HUES6 (cell line): ENCODE data around the gene POLE4.

Experiments used
- H3K27ac ChIP-seq: 2 replicates; pipeline ENCODE4 v1.7.0; 2013; ENCODE audit warnings: low read depth, mild to moderate bottlenecking, low read length, inconsistent platforms
- H3K27me3 ChIP-seq: 2 replicates; pipeline ENCODE4 v1.6.1; 2013; ENCODE audit warnings: low read length; ENCODE audit not compliant: control insufficient read depth, insufficient read depth
- H3K36me3 ChIP-seq: 2 replicates; pipeline ENCODE4 v1.6.1; 2013; ENCODE audit warnings: low read length; ENCODE audit not compliant: control insufficient read depth, insufficient read depth
- H3K4me1 ChIP-seq: 2 replicates; pipeline ENCODE4 v1.6.1; 2013; ENCODE audit warnings: low read length; ENCODE audit not compliant: control insufficient read depth, insufficient read depth
- H3K4me3 ChIP-seq: 2 replicates; pipeline ENCODE4 v1.5.1; 2013; ENCODE audit warnings: low read depth, low read length
- H3K9ac ChIP-seq: one replicate; pipeline ENCODE4 v1.6.1; 2013; ENCODE audit warnings: mild to moderate bottlenecking, low read length
- H3K9me3 ChIP-seq: 2 replicates; pipeline ENCODE4 v1.6.1; 2013; ENCODE audit warnings: low read depth, low read length; ENCODE audit not compliant: control insufficient read depth, insufficient read depth

Gene POLE4

GRCh38 chr2:74924463-74925265 lies 33.8 kb upstream of the POLE4 start:
- H3K9ac ChIP-seq: no peak overlapping the region
- H3K27ac ChIP-seq: no peak overlapping the region
- no peak overlapping the region for H3K4me3 ChIP-seq
- no peaks in the 10 kb centered on the region for H3K9me3 ChIP-seq
- H3K36me3 ChIP-seq: no peaks in the 10 kb centered on the region
- H3K27me3 ChIP-seq: no peaks in the 10 kb centered on the region
- no peaks in the 10 kb centered on the region for H3K4me1 ChIP-seq

GRCh38 chr2:74925361-74925786 lies 33.1 kb upstream of the POLE4 start:
- Histone ChIP-seq H3K27me3 (0 out of 2 replicates have a peak, but pooled peaks cover under 1% of the 10 kb centered on the region), H3K9me3 (no peaks in the 10 kb centered on the region), H3K9ac (no peak overlapping the region), H3K27ac (no peak overlapping the region), H3K4me3 (no peak overlapping the region), H3K36me3 (no peaks in the 10 kb centered on the region), H3K4me1 (no peaks in the 10 kb centered on the region)

- no peaks in the 10 kb centered on the region for H3K36me3 ChIP-seq
- no peaks in the 10 kb centered on the region for H3K4me1 ChIP-seq
- no peak overlapping the region for H3K9ac ChIP-seq
- H3K27ac ChIP-seq: no peak overlapping the region
- no peak overlapping the region for H3K4me3 ChIP-seq
- no peaks in the 10 kb centered on the region for H3K9me3 ChIP-seq
- 0 out of 2 replicates have a peak, but pooled peaks cover 3% of the 10 kb centered on the region for H3K27me3 ChIP-seq
These were observed 30.8 kb upstream of the POLE4 start for GRCh38 chr2:74927621-74928020.

GRCh38 chr2:74930811-74931486 lies 27.5 kb upstream of the POLE4 start:
- Histone ChIP-seq H3K9ac (no peak overlapping the region), H3K4me1 (no peaks in the 10 kb centered on the region), H3K4me3 (no peak overlapping the region), H3K9me3 (no peaks in the 10 kb centered on the region), H3K27me3 (0 out of 2 replicates have a peak, but pooled peaks cover 3% of the 10 kb centered on the region), H3K27ac (no peak overlapping the region), H3K36me3 (no peaks in the 10 kb centered on the region)

GRCh38 chr2:74931940-74932339 lies 26.5 kb upstream of the POLE4 start:
- Histone ChIP-seq H3K36me3 (no peaks in the 10 kb centered on the region), H3K27ac (no peak overlapping the region), H3K4me3 (no peak overlapping the region), H3K9me3 (no peaks in the 10 kb centered on the region), H3K27me3 (0 out of 2 replicates have a peak, but pooled peaks cover 3% of the 10 kb centered on the region), H3K9ac (no peak overlapping the region), H3K4me1 (no peaks in the 10 kb centered on the region)

GRCh38 chr2:74935975-74936391 lies 22.5 kb upstream of the POLE4 start:
- H3K4me3 ChIP-seq: no peak overlapping the region
- no peaks in the 10 kb centered on the region for H3K9me3 ChIP-seq
- no peaks in the 10 kb centered on the region for H3K4me1 ChIP-seq
- no peaks in the 10 kb centered on the region for H3K36me3 ChIP-seq
- no peak overlapping the region for H3K9ac ChIP-seq
- no peak overlapping the region for H3K27ac ChIP-seq
- no peaks in the 10 kb centered on the region for H3K27me3 ChIP-seq

GRCh38 chr2:74937221-74937880 lies 21.1 kb upstream of the POLE4 start:
- no peak overlapping the region for H3K27ac ChIP-seq
- H3K9me3 ChIP-seq: no peaks in the 10 kb centered on the region
- no peak overlapping the region for H3K4me3 ChIP-seq
- H3K27me3 ChIP-seq: no peaks in the 10 kb centered on the region
- H3K4me1 ChIP-seq: no peaks in the 10 kb centered on the region
- H3K9ac ChIP-seq: no peak overlapping the region
- H3K36me3 ChIP-seq: no peaks in the 10 kb centered on the region

GRCh38 chr2:74938264-74938663 lies 20.2 kb upstream of the POLE4 start:
- Histone ChIP-seq H3K27me3 (no peaks in the 10 kb centered on the region), H3K27ac (no peak overlapping the region), H3K4me3 (no peak overlapping the region), H3K9ac (no peak overlapping the region), H3K36me3 (no peaks in the 10 kb centered on the region), H3K4me1 (no peaks in the 10 kb centered on the region), H3K9me3 (no peaks in the 10 kb centered on the region)

GRCh38 chr2:74939919-74940812 lies 18.3 kb upstream of the POLE4 start:
- Histone ChIP-seq H3K9ac (no peak overlapping the region), H3K9me3 (no peaks in the 10 kb centered on the region), H3K27me3 (no peaks in the 10 kb centered on the region), H3K4me3 (no peak overlapping the region), H3K4me1 (no peaks in the 10 kb centered on the region), H3K27ac (no peak overlapping the region), H3K36me3 (no peaks in the 10 kb centered on the region)

GRCh38 chr2:74941284-74941683 lies 17.2 kb upstream of the POLE4 start:
- Histone ChIP-seq H3K4me3 (no peak overlapping the region), H3K9me3 (no peaks in the 10 kb centered on the region), H3K36me3 (no peaks in the 10 kb centered on the region), H3K4me1 (no peaks in the 10 kb centered on the region), H3K27me3 (no peaks in the 10 kb centered on the region), H3K27ac (no peak overlapping the region), H3K9ac (no peak overlapping the region)
